HEK293 (cell line): ENCODE results near the gene DGKG.

ENCODE experiments used
- CTCF ChIA-PET: fragments of 350-600 bp; formaldehyde crosslinking; extraction: SDS; loops from one replicate; lab custom pipeline; 2021; ENCODE audit warnings: antibody characterized with exemption; lab: Yijun Ruan, JAX
- POLR2A ChIA-PET: fragments of 300-600 bp; formaldehyde crosslinking; extraction: SDS; loops from one replicate; lab custom pipeline; 2020; ENCODE audit warnings: antibody characterized with exemption, inconsistent platforms; lab: Yijun Ruan, JAX
- H3K27ac ChIP-seq: fragments of 200-500 bp; sonication (Bioruptor generic); 2 replicates; pipeline ENCODE4 v1.5.1; 2014; ENCODE audit warnings: low read depth, low read length, control low read depth, inconsistent platforms; ENCODE audit errors: extremely low read depth
- H3K36me3 ChIP-seq, 2 experiments: fragments of 200-500 bp in 1 of 2; sonication (Bioruptor generic) in 1 of 2; 1 replicate in 1 of 2; 2 replicates in 1 of 2; pipeline ENCODE4 v1.5.1; 2014 to 2017; ENCODE audit warnings: inconsistent platforms in 2 of 2, low read length in 2 of 2; ENCODE audit not compliant: control insufficient read depth in 2 of 2, insufficient read depth in 1 of 2
- H3K4me1 ChIP-seq: fragments of 200-500 bp; sonication (Bioruptor generic); 2 replicates; pipeline ENCODE4 v1.5.1; 2014; ENCODE audit warnings: mild to moderate bottlenecking, low read length, inconsistent platforms; ENCODE audit not compliant: control insufficient read depth, insufficient read depth
- H3K4me3 ChIP-seq: 2 replicates; pipeline ENCODE4 v1.5.1; 2011; ENCODE audit warnings: low read depth, mild to moderate bottlenecking, control low read depth, low read length, moderate library complexity
- H3K9me3 ChIP-seq: fragments of 200-500 bp; sonication (Bioruptor generic); 2 replicates; pipeline ENCODE4 v1.5.1; 2014; ENCODE audit warnings: low read depth, low read length, inconsistent platforms; ENCODE audit not compliant: control insufficient read depth, insufficient read depth
- BCL11B ChIP-seq: fragments of 450-650 bp; formaldehyde crosslinking; IDR thresholded peaks from 2 replicates; pipeline ENCODE4 v1.5.1; 2016; ENCODE audit warnings: low read depth, missing biosample characterization, missing genetic modification characterization
- KLF8 ChIP-seq: fragments of 450-650 bp; formaldehyde crosslinking; IDR thresholded peaks from 2 replicates; pipeline ENCODE4 v1.5.1; 2016; ENCODE audit warnings: missing biosample characterization, missing genetic modification characterization
- PRDM2 ChIP-seq: fragments of 450-650 bp; formaldehyde crosslinking; IDR thresholded peaks from 2 replicates; pipeline ENCODE4 v1.5.1; 2016; ENCODE audit warnings: missing biosample characterization, missing genetic modification characterization, borderline replicate concordance
- ZBTB17 ChIP-seq: fragments of 450-650 bp; formaldehyde crosslinking; IDR thresholded peaks from 2 replicates; pipeline ENCODE4 v1.5.1; 2016; ENCODE audit warnings: missing biosample characterization, missing genetic modification characterization
- ZNF121 ChIP-seq: fragments of 450-650 bp; formaldehyde crosslinking; IDR thresholded peaks from 2 replicates; pipeline ENCODE4 v1.5.1; 2016; ENCODE audit warnings: missing biosample characterization, missing genetic modification characterization
- ZNF148 ChIP-seq: fragments of 450-650 bp; formaldehyde crosslinking; IDR thresholded peaks from 2 replicates; pipeline ENCODE4 v1.5.0; 2017; ENCODE audit warnings: missing biosample characterization, missing genetic modification characterization, borderline replicate concordance
- ZNF302 ChIP-seq: fragments of 450-650 bp; formaldehyde crosslinking; IDR thresholded peaks from 2 replicates; pipeline ENCODE4 v1.5.1; 2016; ENCODE audit warnings: missing biosample characterization, missing genetic modification characterization, low read depth
- ZNF37A ChIP-seq: fragments of 450-650 bp; IDR thresholded peaks from 2 replicates; pipeline ENCODE4 v1.5.1; 2018; ENCODE audit warnings: missing biosample characterization, missing genetic modification characterization
- ZNF473 ChIP-seq: fragments of 450-650 bp; formaldehyde crosslinking; IDR thresholded peaks from 2 replicates; pipeline ENCODE4 v1.5.1; 2017; ENCODE audit warnings: missing biosample characterization, missing genetic modification characterization
- ZNF530 ChIP-seq: fragments of 450-650 bp; formaldehyde crosslinking; IDR thresholded peaks from 2 replicates; pipeline ENCODE4 v1.5.1; 2016; ENCODE audit warnings: low read depth, missing biosample characterization, missing genetic modification characterization
- ZNF600 ChIP-seq: fragments of 450-650 bp; formaldehyde crosslinking; IDR thresholded peaks from 2 replicates; pipeline ENCODE4 v1.5.1; 2016; ENCODE audit warnings: missing biosample characterization, missing genetic modification characterization
- ZNF623 ChIP-seq: fragments of 450-650 bp; formaldehyde crosslinking; IDR thresholded peaks from 2 replicates; pipeline ENCODE4 v1.5.1; 2016; ENCODE audit warnings: missing biosample characterization, missing genetic modification characterization
- ZNF639 ChIP-seq: fragments of 450-650 bp; formaldehyde crosslinking; IDR thresholded peaks from 2 replicates; pipeline ENCODE4 v1.5.1; 2016; ENCODE audit warnings: missing biosample characterization, missing genetic modification characterization
- ZNF654 ChIP-seq: fragments of 450-650 bp; formaldehyde crosslinking; IDR thresholded peaks from 2 replicates; pipeline ENCODE4 v1.5.1; 2016; ENCODE audit warnings: low read depth, missing biosample characterization, missing genetic modification characterization
- ZNF664 ChIP-seq: fragments of 450-650 bp; formaldehyde crosslinking; IDR thresholded peaks from 2 replicates; pipeline ENCODE4 v1.5.1; 2016; ENCODE audit warnings: missing biosample characterization, missing genetic modification characterization
- ZNF707 ChIP-seq: fragments of 450-650 bp; formaldehyde crosslinking; IDR thresholded peaks from 2 replicates; pipeline ENCODE4 v1.5.1; 2016; ENCODE audit warnings: missing biosample characterization, missing genetic modification characterization
- TF ChIP-seq, protein P1 (sequence below): fragments of 450-650 bp; formaldehyde crosslinking; IDR thresholded peaks from 2 replicates; pipeline ENCODE4 v1.5.1; 2016; ENCODE audit warnings: missing biosample characterization, missing genetic modification characterization

DGKG gene

GRCh38 chr3:186121968-186122367 lies 240.1 kb downstream of the DGKG start:
- no peak for TF ChIP-seq ZNF121 (tag by site-specific recombination)
- no peak for TF ChIP-seq ZNF654 (tag by site-specific recombination)
- no peak for TF ChIP-seq ZNF664 (tag by site-specific recombination)
- no peak for TF ChIP-seq PRDM2 (tag by site-specific recombination)
- TF ChIP-seq ZNF302 (tag by site-specific recombination) = no peak
- no peak for TF ChIP-seq ZBTB17
- no peak for TF ChIP-seq KLF8 (tag by site-specific recombination)
- no peak for TF ChIP-seq BCL11B
- TF ChIP-seq ZNF473 (tag by site-specific recombination) = no peak
- no peak for TF ChIP-seq ZNF37A (tag by site-specific recombination)
- TF ChIP-seq, protein P1, sequence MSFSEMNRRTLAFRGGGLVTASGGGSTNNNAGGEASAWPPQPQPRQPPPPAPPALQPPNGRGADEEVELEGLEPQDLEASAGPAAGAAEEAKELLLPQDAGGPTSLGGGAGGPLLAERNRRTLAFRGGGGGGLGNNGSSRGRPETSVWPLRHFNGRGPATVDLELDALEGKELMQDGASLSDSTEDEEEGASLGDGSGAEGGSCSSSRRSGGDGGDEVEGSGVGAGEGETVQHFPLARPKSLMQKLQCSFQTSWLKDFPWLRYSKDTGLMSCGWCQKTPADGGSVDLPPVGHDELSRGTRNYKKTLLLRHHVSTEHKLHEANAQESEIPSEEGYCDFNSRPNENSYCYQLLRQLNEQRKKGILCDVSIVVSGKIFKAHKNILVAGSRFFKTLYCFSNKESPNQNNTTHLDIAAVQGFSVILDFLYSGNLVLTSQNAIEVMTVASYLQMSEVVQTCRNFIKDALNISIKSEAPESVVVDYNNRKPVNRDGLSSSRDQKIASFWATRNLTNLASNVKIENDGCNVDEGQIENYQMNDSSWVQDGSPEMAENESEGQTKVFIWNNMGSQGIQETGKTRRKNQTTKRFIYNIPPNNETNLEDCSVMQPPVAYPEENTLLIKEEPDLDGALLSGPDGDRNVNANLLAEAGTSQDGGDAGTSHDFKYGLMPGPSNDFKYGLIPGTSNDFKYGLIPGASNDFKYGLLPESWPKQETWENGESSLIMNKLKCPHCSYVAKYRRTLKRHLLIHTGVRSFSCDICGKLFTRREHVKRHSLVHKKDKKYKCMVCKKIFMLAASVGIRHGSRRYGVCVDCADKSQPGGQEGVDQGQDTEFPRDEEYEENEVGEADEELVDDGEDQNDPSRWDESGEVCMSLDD (tag by site-specific recombination) = no peak
- no peak for TF ChIP-seq ZNF639 (tag by site-specific recombination)
- TF ChIP-seq ZNF530 (tag by site-specific recombination) = no peak
- TF ChIP-seq ZNF600 (tag by site-specific recombination) = no peak
- TF ChIP-seq ZNF707 (tag by site-specific recombination) = no peak
- POLR2A ChIA-PET = no interaction called here
- Histone ChIP-seq H3K36me3 (no peaks in the 10 kb centered on the region), H3K4me1 (no peaks in the 10 kb centered on the region), H3K9me3 (no peaks in the 10 kb centered on the region), H3K4me3 (no peak overlapping the region), H3K27ac (no peak overlapping the region)
- CTCF ChIA-PET = interaction anchor here (0.9 kb wide), 1 partner anchor 9 kb away, joined by 3 read pairs; no protein-coding TSS in a partner anchor

- ChIA-PET CTCF (interaction anchor here (0.9 kb wide), 1 partner anchor 8 kb away, joined by 3 read pairs; no protein-coding TSS in a partner anchor), POLR2A (no interaction called here)
- no peak overlapping the region for H3K27ac ChIP-seq
- H3K4me1 ChIP-seq = no peaks in the 10 kb centered on the region
- no peaks in the 10 kb centered on the region for H3K36me3 ChIP-seq
- H3K4me3 ChIP-seq = no peak overlapping the region
- TF ChIP-seq ZNF148 (tag by site-specific recombination) = no peak
- no peak for TF ChIP-seq ZNF623 (tag by site-specific recombination)
- TF ChIP-seq, all 188 proteins: peak for 0
- H3K9me3 ChIP-seq = no peaks in the 10 kb centered on the region
Measured at GRCh38 chr3:186121278-186121677, 240.8 kb downstream of the DGKG start.
